PC-3 (cell line): ENCODE results near the gene IFI44. TPM values are rescaled to one million over a fixed set of nuclear protein-coding genes. Genes with fewer than 3 reads are reported as not detected.

ENCODE experiments used
- ATAC-seq: fragments of 200-7000 bp; cut with Tn5 transposase; 2 replicates; pipeline ENCODE4 v1.9.1; 2020; ENCODE audit warnings: mild to moderate bottlenecking, moderate library complexity
- BruUV-seq: library from RNA; stranded (reverse); fragments of 400-500 nt; replicated peaks from 2 replicates; lab custom pipeline; 2021; lab: Mats Ljungman, UMichigan
- CTCF ChIA-PET: fragments of 300-600 bp; sonication (Branson Sonifier 250); formaldehyde crosslinking; loops from one replicate; lab custom pipeline; 2022; ENCODE audit warnings: antibody characterized with exemption; lab: Charles Lee
- POLR2A ChIA-PET: fragments of 300-600 bp; sonication (Branson Sonifier 250); formaldehyde crosslinking; loops from one replicate; lab custom pipeline; 2022; ENCODE audit warnings: antibody characterized with exemption; ENCODE audit not compliant: unreplicated experiment; lab: Charles Lee
- DNase-seq: peaks from one replicate; pipeline ENCODE4 v3.0.0-alpha.2; 2015
- H2AFZ ChIP-seq: fragments of 300-600 bp; sonication (generic); 2 replicates; pipeline ENCODE4 v1.6.0; 2016; ENCODE audit warnings: antibody characterized with exemption, low read length
- H3F3A ChIP-seq: fragments of 300-600 bp; sonication (generic); one replicate; pipeline ENCODE4 v1.6.0; 2017; ENCODE audit warnings: antibody characterized with exemption, low read length, control low read depth, mild to moderate bottlenecking; ENCODE audit not compliant: unreplicated experiment
- H3K27ac ChIP-seq: fragments of 300-600 bp; sonication (generic); 2 replicates; pipeline ENCODE4 v1.5.1; 2016; ENCODE audit warnings: mild to moderate bottlenecking, low read length
- H3K27me3 ChIP-seq: fragments of 300-600 bp; sonication (generic); 2 replicates; pipeline ENCODE4 v1.6.1; 2016; ENCODE audit warnings: low read length, mixed read lengths
- H3K36me3 ChIP-seq: fragments of 300-600 bp; sonication (generic); 2 replicates; pipeline ENCODE4 v1.6.1; 2016; ENCODE audit warnings: low read depth, mixed run types, low read length, mixed read lengths
- H3K4me1 ChIP-seq: fragments of 300-600 bp; sonication (generic); 2 replicates; pipeline ENCODE4 v1.5.1; 2016; ENCODE audit warnings: low read length; ENCODE audit not compliant: insufficient read depth
- H3K4me2 ChIP-seq: fragments of 300-600 bp; sonication (generic); 2 replicates; pipeline ENCODE4 v1.6.0; 2016; ENCODE audit warnings: low read length
- H3K4me3 ChIP-seq: fragments of 300-600 bp; sonication (generic); 2 replicates; pipeline ENCODE4 v1.5.1; 2016; ENCODE audit warnings: mild to moderate bottlenecking, low read length, mixed read lengths
- H3K79me2 ChIP-seq: fragments of 300-600 bp; sonication (generic); 2 replicates; pipeline ENCODE4 v1.6.1; 2017; ENCODE audit warnings: low read length, mixed read lengths
- H3K9ac ChIP-seq: fragments of 300-600 bp; sonication (generic); 2 replicates; pipeline ENCODE4 v1.6.0; 2016; ENCODE audit warnings: mild to moderate bottlenecking, low read length
- H3K9me2 ChIP-seq: fragments of 300-600 bp; sonication (generic); replicated peaks from 2 replicates; pipeline ENCODE4 v1.6.1; 2016; ENCODE audit warnings: mixed run types, low read length, mixed read lengths
- H3K9me3 ChIP-seq: fragments of 300-600 bp; sonication (generic); 2 replicates; pipeline ENCODE4 v1.6.1; 2016; ENCODE audit warnings: low read length, mixed read lengths
- H4K20me1 ChIP-seq: fragments of 300-600 bp; sonication (generic); 2 replicates; pipeline ENCODE4 v1.6.1; 2016; ENCODE audit warnings: low read length, mixed read lengths
- EZH2 ChIP-seq: fragments of 300-600 bp; sonication (generic); IDR thresholded peaks from one replicate; pipeline ENCODE4 v1.6.1; 2017; ENCODE audit warnings: antibody characterized with exemption, mild to moderate bottlenecking, low read length; ENCODE audit not compliant: unreplicated experiment
- EZH2phosphoT487 ChIP-seq: fragments of 300-600 bp; sonication (generic); IDR thresholded peaks from 2 replicates; pipeline ENCODE4 v1.6.1; 2018; ENCODE audit warnings: mild to moderate bottlenecking, antibody characterized with exemption, low read length, borderline replicate concordance
- intact Hi-C: fragments of 100-400 bp; cut with micrococcal nuclease; formaldehyde crosslinking; loops from 2 replicates; pipeline ENCODE4 v1.9.0; 2023
- total RNA-seq: library from RNA; depleted of rRNA; stranded (reverse); fragments of >200 nt; gene quantifications from 2 replicates; pipeline ENCODE4 v1.2.3, GENCODE V29; 2014
- TF ChIP-seq, protein P1 (sequence below): fragments of 300-600 bp; sonication (generic); conservative IDR thresholded peaks from 2 replicates; pipeline ENCODE4 v1.5.1; 2017; ENCODE audit warnings: antibody characterized with exemption, low read depth, mild to moderate bottlenecking, low read length

IFI44 gene
- total RNA-seq, 1 experiment from 2014 or later: 10.4 TPM

DNA sequence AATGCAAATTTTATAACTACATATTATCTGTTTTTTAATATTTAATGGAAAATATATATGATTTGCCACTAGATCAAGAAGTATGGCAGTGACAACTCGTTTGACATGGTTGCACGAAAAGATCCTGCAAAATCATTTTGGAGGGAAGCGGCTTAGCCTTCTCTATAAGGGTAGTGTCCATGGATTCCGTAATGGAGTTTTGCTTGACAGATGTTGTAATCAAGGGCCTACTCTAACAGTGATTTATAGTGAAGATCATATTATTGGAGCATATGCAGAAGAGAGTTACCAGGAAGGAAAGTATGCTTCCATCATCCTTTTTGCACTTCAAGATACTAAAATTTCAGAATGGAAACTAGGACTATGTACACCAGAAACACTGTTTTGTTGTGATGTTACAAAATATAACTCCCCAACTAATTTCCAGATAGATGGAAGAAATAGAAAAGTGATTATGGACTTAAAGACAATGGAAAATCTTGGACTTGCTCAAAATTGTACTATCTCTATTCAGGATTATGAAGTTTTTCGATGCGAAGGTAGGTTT, 556 bp downstream of the IFI44 start:
- BruUV-seq: TSS peak; percentile 66

DNA sequence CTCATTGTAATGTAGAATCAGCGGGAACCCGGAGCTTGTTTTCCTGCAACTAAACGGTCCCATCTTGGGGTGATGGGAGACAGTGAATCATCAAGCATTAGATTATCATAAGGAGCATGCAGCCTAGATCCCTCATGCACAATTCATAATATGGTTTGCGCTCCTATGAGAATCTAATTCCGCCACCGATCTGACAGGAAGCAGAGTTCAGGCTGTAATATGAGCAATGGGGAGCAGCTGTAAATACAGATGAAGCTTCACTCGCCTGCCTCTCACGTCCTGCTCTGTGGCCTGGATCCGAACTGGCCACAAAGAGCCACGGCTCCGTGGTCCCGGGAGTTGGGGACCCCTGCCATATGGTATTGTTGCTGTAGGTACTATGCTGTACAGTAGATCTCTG, 1.6 kb downstream of the IFI44 start:
- Histone ChIP-seq H2AFZ (no peak overlapping the region), H3K4me3 (no peak overlapping the region), H3K27me3 (no peaks in the 10 kb centered on the region), H3K79me2 (no peaks in the 10 kb centered on the region), H3K9me3 (no peaks in the 10 kb centered on the region), H3K9ac (no peak overlapping the region), H3K36me3 (no peaks in the 10 kb centered on the region), H3F3A (no peaks in the 10 kb centered on the region), H3K9me2 (no peaks in the 10 kb centered on the region), H3K27ac (no peak overlapping the region), H3K4me2 (no peak overlapping the region), H4K20me1 (no peaks in the 10 kb centered on the region), H3K4me1 (no peaks in the 10 kb centered on the region)
- intact Hi-C loops: no loop called here
- no peak for TF ChIP-seq EZH2phosphoT487
- TF ChIP-seq, protein P1, sequence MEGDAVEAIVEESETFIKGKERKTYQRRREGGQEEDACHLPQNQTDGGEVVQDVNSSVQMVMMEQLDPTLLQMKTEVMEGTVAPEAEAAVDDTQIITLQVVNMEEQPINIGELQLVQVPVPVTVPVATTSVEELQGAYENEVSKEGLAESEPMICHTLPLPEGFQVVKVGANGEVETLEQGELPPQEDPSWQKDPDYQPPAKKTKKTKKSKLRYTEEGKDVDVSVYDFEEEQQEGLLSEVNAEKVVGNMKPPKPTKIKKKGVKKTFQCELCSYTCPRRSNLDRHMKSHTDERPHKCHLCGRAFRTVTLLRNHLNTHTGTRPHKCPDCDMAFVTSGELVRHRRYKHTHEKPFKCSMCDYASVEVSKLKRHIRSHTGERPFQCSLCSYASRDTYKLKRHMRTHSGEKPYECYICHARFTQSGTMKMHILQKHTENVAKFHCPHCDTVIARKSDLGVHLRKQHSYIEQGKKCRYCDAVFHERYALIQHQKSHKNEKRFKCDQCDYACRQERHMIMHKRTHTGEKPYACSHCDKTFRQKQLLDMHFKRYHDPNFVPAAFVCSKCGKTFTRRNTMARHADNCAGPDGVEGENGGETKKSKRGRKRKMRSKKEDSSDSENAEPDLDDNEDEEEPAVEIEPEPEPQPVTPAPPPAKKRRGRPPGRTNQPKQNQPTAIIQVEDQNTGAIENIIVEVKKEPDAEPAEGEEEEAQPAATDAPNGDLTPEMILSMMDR: no peak
- no peak for TF ChIP-seq EZH2
- ChIA-PET CTCF (no interaction called here), POLR2A (no interaction called here)
- no TSS peak for BruUV-seq
- ATAC-seq (no peak), DNase-seq (no peak)

More for the DNA sequence above, 556 bp downstream of the IFI44 start:
- H3K27ac ChIP-seq: no peak overlapping the region
- TF ChIP-seq, protein P1: no peak
- TF ChIP-seq EZH2phosphoT487 (no peak), EZH2 (no peak)
- CTCF ChIA-PET: no interaction called here
- no peak overlapping the region for H3K4me2 ChIP-seq
- H3K79me2 ChIP-seq: no peaks in the 10 kb centered on the region
- no peaks in the 10 kb centered on the region for H3K9me3 ChIP-seq
- H3K9me2 ChIP-seq: no peaks in the 10 kb centered on the region
- ATAC-seq (no peak), DNase-seq (no peak)
- POLR2A ChIA-PET: interaction anchor here (0.6 to 1.0 kb wide), 2 partner anchors 15 to 30 kb away, joined by 4 to 5 read pairs; no protein-coding TSS in a partner anchor
- H2AFZ ChIP-seq: 0 out of 2 replicates have a peak overlapping the region, but pooled peaks have one; percentile 5
- no peaks in the 10 kb centered on the region for H3F3A ChIP-seq
- intact Hi-C loops: no loop called here
- no peak overlapping the region for H3K9ac ChIP-seq
- no peak overlapping the region for H3K4me3 ChIP-seq
- H4K20me1 ChIP-seq: no peaks in the 10 kb centered on the region
- H3K27me3 ChIP-seq: no peaks in the 10 kb centered on the region
- no peaks in the 10 kb centered on the region for H3K4me1 ChIP-seq
- H3K36me3 ChIP-seq: no peaks in the 10 kb centered on the region

GRCh38 chr1:78652019-78652560, 2.5 kb downstream of the IFI44 start:
- Histone ChIP-seq H3K9ac (no peak overlapping the region), H3K4me3 (no peak overlapping the region), H2AFZ (no peak overlapping the region), H3K27ac (no peak overlapping the region), H3K36me3 (no peaks in the 10 kb centered on the region), H3K4me2 (no peak overlapping the region), H3K9me3 (no peaks in the 10 kb centered on the region), H3K79me2 (no peaks in the 10 kb centered on the region), H3K27me3 (no peaks in the 10 kb centered on the region), H4K20me1 (no peaks in the 10 kb centered on the region), H3K9me2 (no peaks in the 10 kb centered on the region), H3F3A (no peaks in the 10 kb centered on the region), H3K4me1 (no peaks in the 10 kb centered on the region)
- CTCF ChIA-PET: no interaction called here
- BruUV-seq: no TSS peak
- intact Hi-C loops: no loop called here
- TF ChIP-seq, protein P1: no peak
- TF ChIP-seq EZH2phosphoT487 (no peak), EZH2 (no peak)
- DNase-seq: no peak
- POLR2A ChIA-PET: no interaction called here
- ATAC-seq: no peak
